GM23338 (cell line): ENCODE results near the gene DPP10. TPM values are rescaled to one million over a fixed set of nuclear protein-coding genes. Genes with fewer than 3 reads are reported as not detected.

ENCODE experiments used
- ATAC-seq: fragments of 200-7000 bp; cut with Tn5 transposase; 3 replicates; pipeline ENCODE4 v1.9.1; 2020
- DNase-seq: peaks from one replicate; pipeline ENCODE4 v3.0.0-alpha.2; 2015; ENCODE audit warnings: low spot score
- H2AFZ ChIP-seq: fragments of 200-600 bp; sonication (generic); 2 replicates; pipeline ENCODE4 v1.8.0; 2016; ENCODE audit warnings: antibody characterized with exemption, mild to moderate bottlenecking, moderate library complexity
- H3F3A ChIP-seq: fragments of 200-600 bp; sonication (generic); replicated peaks from 2 replicates; pipeline ENCODE4 v1.8.0; 2017; ENCODE audit warnings: antibody characterized with exemption, mixed run types, low read depth
- H3K27ac ChIP-seq: fragments of 200-600 bp; sonication (generic); 2 replicates; pipeline ENCODE4 v1.6.1; 2016; ENCODE audit warnings: low read depth
- H3K27me3 ChIP-seq: fragments of 200-600 bp; sonication (generic); 2 replicates; pipeline ENCODE4 v1.8.0; 2016; ENCODE audit warnings: mild to moderate bottlenecking, mixed run types, moderate library complexity; ENCODE audit not compliant: insufficient read depth
- H3K36me3 ChIP-seq: fragments of 200-600 bp; sonication (generic); 2 replicates; pipeline ENCODE4 v1.8.0; 2016; ENCODE audit warnings: mild to moderate bottlenecking; ENCODE audit not compliant: insufficient read depth
- H3K4me1 ChIP-seq: fragments of 200-600 bp; sonication (generic); 2 replicates; pipeline ENCODE4 v1.8.0; 2016; ENCODE audit warnings: mild to moderate bottlenecking, moderate library complexity; ENCODE audit not compliant: insufficient read depth
- H3K4me2 ChIP-seq: fragments of 200-600 bp; sonication (generic); 2 replicates; pipeline ENCODE4 v1.7.1; 2017; ENCODE audit warnings: mixed run types
- H3K4me3 ChIP-seq: fragments of 200-600 bp; sonication (generic); 2 replicates; pipeline ENCODE4 v1.6.1; 2016; ENCODE audit warnings: mixed run types
- H3K79me2 ChIP-seq: fragments of 200-600 bp; sonication (generic); replicated peaks from 2 replicates; pipeline ENCODE4 v1.8.0; 2017; ENCODE audit warnings: mild to moderate bottlenecking; ENCODE audit not compliant: insufficient read depth
- H3K9me2 ChIP-seq: fragments of 200-600 bp; sonication (generic); 2 replicates; pipeline ENCODE4 v1.8.0; 2017; ENCODE audit not compliant: insufficient read depth
- H4K20me1 ChIP-seq: fragments of 200-600 bp; sonication (generic); replicated peaks from 2 replicates; pipeline ENCODE4 v1.8.0; 2017; ENCODE audit warnings: mild to moderate bottlenecking; ENCODE audit not compliant: insufficient read depth
- H3K27ac Mint-ChIP-seq: 2 replicates; pipeline ENCODE4 v1.8.0; 2020; ENCODE audit warnings: inconsistent platforms, mild to moderate bottlenecking, moderate library complexity, mixed read lengths
- H3K27me3 Mint-ChIP-seq: 3 replicates; pipeline ENCODE4 v1.8.0; 2022; ENCODE audit warnings: low read depth, mild to moderate bottlenecking, moderate library complexity, mixed read lengths, inconsistent platforms; ENCODE audit not compliant: insufficient read depth, poor library complexity
- H3K36me3 Mint-ChIP-seq: 3 replicates; pipeline ENCODE4 v1.8.0; 2021; ENCODE audit warnings: low read depth, mild to moderate bottlenecking, inconsistent platforms, moderate library complexity, mixed read lengths
- H3K4me1 Mint-ChIP-seq: 3 replicates; pipeline ENCODE4 v1.8.0; 2020; ENCODE audit warnings: mild to moderate bottlenecking, inconsistent platforms, mixed read lengths
- H3K4me3 Mint-ChIP-seq: 3 replicates; pipeline ENCODE4 v1.8.0; 2021; ENCODE audit warnings: moderate library complexity, mild to moderate bottlenecking, inconsistent platforms, mixed read lengths
- H3K9me3 Mint-ChIP-seq: 3 replicates; pipeline ENCODE4 v1.8.0; 2020; ENCODE audit warnings: moderate library complexity, mild to moderate bottlenecking, inconsistent platforms, mixed read lengths
- CREB1 ChIP-seq: fragments of 250-450 bp; sonication (Bioruptor Pico); IDR thresholded peaks from 2 replicates; pipeline ENCODE4 v1.5.0; 2020; ENCODE audit warnings: low read depth, mild to moderate bottlenecking, moderate library complexity
- ETS1 ChIP-seq: IDR thresholded peaks from 2 replicates; pipeline ENCODE4 v1.6.1; 2016; ENCODE audit warnings: antibody characterized with exemption
- EZH2 ChIP-seq: fragments of 200-600 bp; sonication (generic); IDR thresholded peaks from one replicate; pipeline ENCODE4 v1.8.0; 2017; ENCODE audit warnings: antibody characterized with exemption, mild to moderate bottlenecking, low read depth; ENCODE audit not compliant: unreplicated experiment
- EZH2phosphoT487 ChIP-seq: fragments of 200-600 bp; sonication (generic); IDR thresholded peaks from one replicate; pipeline ENCODE4 v1.8.1; 2018; ENCODE audit warnings: antibody characterized with exemption; ENCODE audit not compliant: unreplicated experiment
- JUNB ChIP-seq: IDR thresholded peaks from one replicate; pipeline ENCODE4 v1.6.1; 2016; ENCODE audit warnings: antibody characterized with exemption; ENCODE audit not compliant: unreplicated experiment
- NANOG ChIP-seq: IDR thresholded peaks from 2 replicates; pipeline ENCODE4 v1.6.1; 2016; ENCODE audit warnings: antibody characterized with exemption, borderline replicate concordance
- POLR2AphosphoS5 ChIP-seq: IDR thresholded peaks from 2 replicates; pipeline ENCODE4 v1.6.1; 2016; ENCODE audit warnings: antibody characterized with exemption, low read depth
- REST ChIP-seq: IDR thresholded peaks from one replicate; pipeline ENCODE4 v1.6.1; 2018; ENCODE audit warnings: antibody characterized with exemption; ENCODE audit not compliant: unreplicated experiment
- STAT1 ChIP-seq: IDR thresholded peaks from one replicate; pipeline ENCODE4 v1.6.1; 2016; ENCODE audit warnings: antibody characterized with exemption; ENCODE audit not compliant: unreplicated experiment
- ZNF114 ChIP-seq: fragments of 250-450 bp; sonication (Bioruptor Pico); IDR thresholded peaks from 2 replicates; pipeline ENCODE4 v1.5.0; 2020; ENCODE audit warnings: mild to moderate bottlenecking, moderate library complexity
- ZNF331 ChIP-seq: fragments of 250-450 bp; sonication (Bioruptor Pico); IDR thresholded peaks from 2 replicates; pipeline ENCODE4 v1.5.0; 2020; ENCODE audit warnings: low read depth, mild to moderate bottlenecking, moderate library complexity
- ZNF462 ChIP-seq: fragments of 250-450 bp; sonication (Bioruptor Pico); IDR thresholded peaks from 2 replicates; pipeline ENCODE4 v1.5.0; 2020; ENCODE audit warnings: mild to moderate bottlenecking, moderate library complexity
- polyA plus RNA-seq: library from polyadenylated mRNA; unstranded; fragments of >200 nt; fragmentation: Nextera tagmentation; extraction: Ambion mirVana; gene quantifications from 2 replicates; pipeline ENCODE4 v1.2.1, GENCODE V29; 2016
- total RNA-seq: library from RNA; depleted of rRNA; stranded (reverse); fragments of >200 nt; shearing (Covaris generic); gene quantifications from 2 replicates; pipeline ENCODE4 v1.2.3, GENCODE V29; 2014
- TF ChIP-seq, protein P1 (sequence below), 2 experiments: fragments of 200-600 bp in 1 of 2; sonication (generic) in 1 of 2; conservative IDR thresholded peaks; 2 replicates each; pipeline versions ENCODE4 v1.5.1 to v1.6.1; 2016 to 2017; ENCODE audit warnings: antibody characterized with exemption in 2 of 2, low read depth in 2 of 2, mild to moderate bottlenecking in 2 of 2, moderate library complexity in 1 of 2

DPP10 gene
- total and polyA plus RNA-seq, 2 experiments from 2014 or later, result 3.6 to 14.8 TPM

DNA sequence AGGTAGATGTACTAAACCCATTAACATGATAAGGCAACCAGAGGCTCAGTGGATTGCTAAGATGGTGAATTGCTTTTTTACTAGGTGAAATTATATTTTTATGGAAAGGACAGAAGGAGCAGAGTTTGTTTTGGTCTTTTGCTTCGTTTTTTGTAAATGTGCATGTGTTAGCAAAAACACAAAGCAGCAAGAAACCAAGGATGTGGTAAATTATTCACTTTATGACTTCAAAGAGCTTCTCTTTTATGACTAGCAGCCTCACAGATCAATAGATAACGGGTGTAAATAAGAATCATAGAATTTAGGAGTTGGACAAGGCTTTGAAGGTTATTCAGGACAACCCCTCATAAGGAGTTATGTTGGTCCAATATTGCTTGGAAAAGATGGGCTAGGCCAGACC lies 615.0 kb downstream of the DPP10 start (continued):
- TF ChIP-seq EZH2phosphoT487, result no peak
- TF ChIP-seq STAT1, result no peak
- TF ChIP-seq JUNB, result no peak
- TF ChIP-seq ZNF114, result no peak
- no peak for TF ChIP-seq POLR2AphosphoS5

GRCh38 chr2:115070002-115070401 lies 627.6 kb downstream of the DPP10 start:
- no peak for ATAC-seq
- no peak overlapping the region for H3K27ac Mint-ChIP-seq
- Histone ChIP-seq H3K36me3 (no peaks in the 10 kb centered on the region), H2AFZ (no peak overlapping the region), H3K4me1 (no peaks in the 10 kb centered on the region), H3K79me2 (no peaks in the 10 kb centered on the region), H3K4me2 (no peak overlapping the region), H3F3A (no peaks in the 10 kb centered on the region), H3K27me3 (no peaks in the 10 kb centered on the region), H3K27ac (no peak overlapping the region), H3K4me3 (no peak overlapping the region), H4K20me1 (no peaks in the 10 kb centered on the region), H3K9me2 (no peaks in the 10 kb centered on the region)
- TF ChIP-seq NANOG (no peak), EZH2phosphoT487 (no peak), ZNF114 (no peak), CREB1 (CRISPR knock-in tag) (no peak), ETS1 (no peak), ZNF331 (no peak), EZH2 (no peak), ZNF462 (CRISPR knock-in tag) (no peak), STAT1 (no peak), POLR2AphosphoS5 (no peak), JUNB (no peak), REST (no peak)
- TF ChIP-seq, protein P1, sequence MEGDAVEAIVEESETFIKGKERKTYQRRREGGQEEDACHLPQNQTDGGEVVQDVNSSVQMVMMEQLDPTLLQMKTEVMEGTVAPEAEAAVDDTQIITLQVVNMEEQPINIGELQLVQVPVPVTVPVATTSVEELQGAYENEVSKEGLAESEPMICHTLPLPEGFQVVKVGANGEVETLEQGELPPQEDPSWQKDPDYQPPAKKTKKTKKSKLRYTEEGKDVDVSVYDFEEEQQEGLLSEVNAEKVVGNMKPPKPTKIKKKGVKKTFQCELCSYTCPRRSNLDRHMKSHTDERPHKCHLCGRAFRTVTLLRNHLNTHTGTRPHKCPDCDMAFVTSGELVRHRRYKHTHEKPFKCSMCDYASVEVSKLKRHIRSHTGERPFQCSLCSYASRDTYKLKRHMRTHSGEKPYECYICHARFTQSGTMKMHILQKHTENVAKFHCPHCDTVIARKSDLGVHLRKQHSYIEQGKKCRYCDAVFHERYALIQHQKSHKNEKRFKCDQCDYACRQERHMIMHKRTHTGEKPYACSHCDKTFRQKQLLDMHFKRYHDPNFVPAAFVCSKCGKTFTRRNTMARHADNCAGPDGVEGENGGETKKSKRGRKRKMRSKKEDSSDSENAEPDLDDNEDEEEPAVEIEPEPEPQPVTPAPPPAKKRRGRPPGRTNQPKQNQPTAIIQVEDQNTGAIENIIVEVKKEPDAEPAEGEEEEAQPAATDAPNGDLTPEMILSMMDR (conservative IDR thresholded peaks at IDR 0.05; ENCODE audit: low read depth in 2 of 2), result no peak
- no peak for DNase-seq
- H3K4me3 Mint-ChIP-seq, result no peak overlapping the region
- H3K4me1 Mint-ChIP-seq, result no peaks in the 10 kb centered on the region
- H3K27me3 Mint-ChIP-seq, result peaks cover 3% of the 10 kb centered on the region
- H3K36me3 Mint-ChIP-seq, result peaks cover 3% of the 10 kb centered on the region; the same call in 2 of the 3 replicates
- H3K9me3 Mint-ChIP-seq, result peaks cover 8% of the 10 kb centered on the region; the same call in 2 of the 3 replicates
